ENCODE results near the gene VPS45.

- TF ChIP-seq, protein P1, sequence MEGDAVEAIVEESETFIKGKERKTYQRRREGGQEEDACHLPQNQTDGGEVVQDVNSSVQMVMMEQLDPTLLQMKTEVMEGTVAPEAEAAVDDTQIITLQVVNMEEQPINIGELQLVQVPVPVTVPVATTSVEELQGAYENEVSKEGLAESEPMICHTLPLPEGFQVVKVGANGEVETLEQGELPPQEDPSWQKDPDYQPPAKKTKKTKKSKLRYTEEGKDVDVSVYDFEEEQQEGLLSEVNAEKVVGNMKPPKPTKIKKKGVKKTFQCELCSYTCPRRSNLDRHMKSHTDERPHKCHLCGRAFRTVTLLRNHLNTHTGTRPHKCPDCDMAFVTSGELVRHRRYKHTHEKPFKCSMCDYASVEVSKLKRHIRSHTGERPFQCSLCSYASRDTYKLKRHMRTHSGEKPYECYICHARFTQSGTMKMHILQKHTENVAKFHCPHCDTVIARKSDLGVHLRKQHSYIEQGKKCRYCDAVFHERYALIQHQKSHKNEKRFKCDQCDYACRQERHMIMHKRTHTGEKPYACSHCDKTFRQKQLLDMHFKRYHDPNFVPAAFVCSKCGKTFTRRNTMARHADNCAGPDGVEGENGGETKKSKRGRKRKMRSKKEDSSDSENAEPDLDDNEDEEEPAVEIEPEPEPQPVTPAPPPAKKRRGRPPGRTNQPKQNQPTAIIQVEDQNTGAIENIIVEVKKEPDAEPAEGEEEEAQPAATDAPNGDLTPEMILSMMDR (conservative IDR thresholded peaks at IDR 0.05; ENCODE audit: low read depth, low read length): no peak
- no peak for TF ChIP-seq EZH2 (IDR thresholded peaks at IDR 0.05; ENCODE audit: borderline replicate concordance, low read depth, low read length, poor library complexity, severe bottlenecking)
Measured at GRCh38 chr1:150093805-150094204, 26.2 kb downstream of the VPS45 start.
